Measurements from ENCODE around the gene MBD3L2B.

GRCh38 chr19:6976197-6976596 lies 45.0 kb downstream of the MBD3L2B start:
- TF ChIP-seq MAX (IDR thresholded peaks at IDR 0.05; ENCODE audit: insufficient read depth, insufficient read length) (no peak), CTCF (IDR thresholded peaks at IDR 0.05; ENCODE audit: extremely low read depth in 1 of 2, insufficient read depth in 1 of 2, low read depth in 1 of 2, low read length in 2 of 2) (no peak), EZH2 (IDR thresholded peaks at IDR 0.05; ENCODE audit: borderline replicate concordance, low read depth, low read length, severe bottlenecking) (no peak), JUN (IDR thresholded peaks at IDR 0.05; ENCODE audit: borderline replicate concordance, insufficient read depth, insufficient read length, low read depth) (no peak), MYC (IDR thresholded peaks at IDR 0.05; ENCODE audit: low read depth, low read length) (no peak)
